Measurements from ENCODE around the gene KIRREL3. TPM values are rescaled to one million over a fixed set of nuclear protein-coding genes. Genes with fewer than 3 reads are reported as not detected.

KIRREL3 gene
- polyA plus RNA-seq, 1 donor (not counting 4 experiments of a cell fraction or from before 2014, with no cell fraction given): 0.04 TPM

DNA sequence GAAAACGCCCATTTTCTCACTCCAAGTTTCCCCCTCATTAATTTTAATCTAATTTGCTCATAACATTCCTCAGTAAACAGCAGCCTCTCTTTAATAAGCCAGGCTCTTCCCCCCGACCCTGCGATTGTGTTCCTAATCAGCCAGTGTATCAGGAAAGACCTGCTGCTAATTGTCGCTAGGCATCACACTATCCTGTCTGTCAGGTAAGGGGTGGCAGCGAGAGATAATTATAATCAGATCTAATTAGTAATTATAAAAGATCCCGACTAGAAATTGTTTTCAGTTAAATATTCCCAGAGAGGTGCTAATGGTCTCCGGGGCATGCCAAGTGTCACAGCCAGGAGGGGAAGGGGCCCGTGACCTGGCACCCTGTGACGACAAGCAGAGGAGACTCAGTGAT is 502.3 kb downstream of the KIRREL3 start:
- dilution Hi-C loops (cut with MboI; ENCODE audit: extremely low pct_ligation_motif_present, low sequenced_read_pairs): no loop called here
- DNase-seq (ENCODE audit: low read depth, low spot score) (no peak), FAIRE-seq (no peak)
- no peak overlapping the region for H2AFZ ChIP-seq (ENCODE audit: control insufficient read depth, low read length)
- no peaks in the 10 kb centered on the region for H3K9me3 ChIP-seq (ENCODE audit: control insufficient read depth, low read depth, low read length)
- H3K4me3 ChIP-seq (ENCODE audit: control insufficient read depth in 2 of 3, extremely low read depth in 1 of 3, insufficient read depth in 2 of 3, low read depth in 1 of 3, low read length in 3 of 3): no peak overlapping the region
- H3K4me1 ChIP-seq (ENCODE audit: control insufficient read depth, extremely low read depth, insufficient read depth, low read length): peaks cover 18% of the 10 kb centered on the region
- H4K20me1 ChIP-seq (ENCODE audit: control insufficient read depth, extremely low read depth, insufficient read depth, low read length): no peaks in the 10 kb centered on the region
- H3K9me1 ChIP-seq (ENCODE audit: control insufficient read depth, extremely low read depth, insufficient read depth, low read length): no peaks in the 10 kb centered on the region
- TF ChIP-seq, protein P1, sequence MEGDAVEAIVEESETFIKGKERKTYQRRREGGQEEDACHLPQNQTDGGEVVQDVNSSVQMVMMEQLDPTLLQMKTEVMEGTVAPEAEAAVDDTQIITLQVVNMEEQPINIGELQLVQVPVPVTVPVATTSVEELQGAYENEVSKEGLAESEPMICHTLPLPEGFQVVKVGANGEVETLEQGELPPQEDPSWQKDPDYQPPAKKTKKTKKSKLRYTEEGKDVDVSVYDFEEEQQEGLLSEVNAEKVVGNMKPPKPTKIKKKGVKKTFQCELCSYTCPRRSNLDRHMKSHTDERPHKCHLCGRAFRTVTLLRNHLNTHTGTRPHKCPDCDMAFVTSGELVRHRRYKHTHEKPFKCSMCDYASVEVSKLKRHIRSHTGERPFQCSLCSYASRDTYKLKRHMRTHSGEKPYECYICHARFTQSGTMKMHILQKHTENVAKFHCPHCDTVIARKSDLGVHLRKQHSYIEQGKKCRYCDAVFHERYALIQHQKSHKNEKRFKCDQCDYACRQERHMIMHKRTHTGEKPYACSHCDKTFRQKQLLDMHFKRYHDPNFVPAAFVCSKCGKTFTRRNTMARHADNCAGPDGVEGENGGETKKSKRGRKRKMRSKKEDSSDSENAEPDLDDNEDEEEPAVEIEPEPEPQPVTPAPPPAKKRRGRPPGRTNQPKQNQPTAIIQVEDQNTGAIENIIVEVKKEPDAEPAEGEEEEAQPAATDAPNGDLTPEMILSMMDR (optimal IDR thresholded peaks at IDR 0.05 in 1 of 3, IDR thresholded peaks at IDR 0.05 in 1 of 3, conservative IDR thresholded peaks at IDR 0.05 in 1 of 3; ENCODE audit: extremely low read depth in 1 of 3, insufficient read depth in 2 of 3, low read length in 3 of 3): no peak
- no peak for TF ChIP-seq EZH2 (IDR thresholded peaks at IDR 0.05; ENCODE audit: low read length)
- H3K27ac ChIP-seq (ENCODE audit: control insufficient read depth, insufficient read depth, low read length): no peak overlapping the region
- H3K79me2 ChIP-seq (ENCODE audit: control insufficient read depth, insufficient read depth, low read length): no peaks in the 10 kb centered on the region
- no peaks in the 10 kb centered on the region for H3K36me3 ChIP-seq (ENCODE audit: control insufficient read depth in 2 of 2, extremely low read depth in 1 of 2, insufficient read depth in 2 of 2, low read length in 2 of 2)
- H3K9ac ChIP-seq (ENCODE audit: control insufficient read depth, extremely low read depth, insufficient read depth, low read length): no peak overlapping the region
- no peaks in the 10 kb centered on the region for H3K27me3 ChIP-seq (ENCODE audit: control insufficient read depth, extremely low read depth, insufficient read depth, low read length)
- H3K4me2 ChIP-seq (ENCODE audit: control insufficient read depth, extremely low read depth, insufficient read depth, low read depth, low read length): no peak overlapping the region

GRCh38 chr11:126497581-126498122 is 502.9 kb downstream of the KIRREL3 start:
- no peaks in the 10 kb centered on the region for H3K9me1 ChIP-seq (ENCODE audit: control insufficient read depth, extremely low read depth, insufficient read depth, low read length)
- DNase-seq (ENCODE audit: low read depth, low spot score) (no peak), FAIRE-seq (no peak)
- dilution Hi-C loops (cut with MboI; ENCODE audit: extremely low pct_ligation_motif_present, low sequenced_read_pairs): no loop called here
- H3K36me3 ChIP-seq (ENCODE audit: control insufficient read depth in 2 of 2, extremely low read depth in 1 of 2, insufficient read depth in 2 of 2, low read length in 2 of 2): no peaks in the 10 kb centered on the region
- H3K4me1 ChIP-seq (ENCODE audit: control insufficient read depth, extremely low read depth, insufficient read depth, low read length): peaks cover 18% of the 10 kb centered on the region
- no peaks in the 10 kb centered on the region for H4K20me1 ChIP-seq (ENCODE audit: control insufficient read depth, extremely low read depth, insufficient read depth, low read length)
- TF ChIP-seq EZH2 (IDR thresholded peaks at IDR 0.05; ENCODE audit: low read length): no peak
- TF ChIP-seq, protein P1 (optimal IDR thresholded peaks at IDR 0.05 in 1 of 3, IDR thresholded peaks at IDR 0.05 in 1 of 3, conservative IDR thresholded peaks at IDR 0.05 in 1 of 3; ENCODE audit: extremely low read depth in 1 of 3, insufficient read depth in 2 of 3, low read length in 3 of 3): no peak
- H3K4me3 ChIP-seq (ENCODE audit: control insufficient read depth in 2 of 3, extremely low read depth in 1 of 3, insufficient read depth in 2 of 3, low read depth in 1 of 3, low read length in 3 of 3): no peak overlapping the region
- no peak overlapping the region for H3K9ac ChIP-seq (ENCODE audit: control insufficient read depth, extremely low read depth, insufficient read depth, low read length)
- no peak overlapping the region for H3K4me2 ChIP-seq (ENCODE audit: control insufficient read depth, extremely low read depth, insufficient read depth, low read depth, low read length)
- H3K79me2 ChIP-seq (ENCODE audit: control insufficient read depth, insufficient read depth, low read length): no peaks in the 10 kb centered on the region
- H3K27ac ChIP-seq (ENCODE audit: control insufficient read depth, insufficient read depth, low read length): no peak overlapping the region
- no peaks in the 10 kb centered on the region for H3K9me3 ChIP-seq (ENCODE audit: control insufficient read depth, low read depth, low read length)
- H3K27me3 ChIP-seq (ENCODE audit: control insufficient read depth, extremely low read depth, insufficient read depth, low read length): no peaks in the 10 kb centered on the region
- H2AFZ ChIP-seq (ENCODE audit: control insufficient read depth, low read length): no peak overlapping the region
